ENCODE results near the gene FOXP1.

- TF ChIP-seq POLR2AphosphoS5 (IDR thresholded peaks at IDR 0.05; ENCODE audit: low read depth, low read length) (no peak), CTCF (IDR thresholded peaks at IDR 0.05) (no peak)
Observed at GRCh38 chr3:71597286-71597685, 13.8 kb upstream of the FOXP1 start.

All from Panc1 (cell line).